ENCODE data around the gene GNA12.
"Not testable (repeated sequence)": the region's sequence is repeated elsewhere in the genome, so short reads cannot be mapped to it uniquely, and the experiment has no call there.

GNA12 gene

DNA sequence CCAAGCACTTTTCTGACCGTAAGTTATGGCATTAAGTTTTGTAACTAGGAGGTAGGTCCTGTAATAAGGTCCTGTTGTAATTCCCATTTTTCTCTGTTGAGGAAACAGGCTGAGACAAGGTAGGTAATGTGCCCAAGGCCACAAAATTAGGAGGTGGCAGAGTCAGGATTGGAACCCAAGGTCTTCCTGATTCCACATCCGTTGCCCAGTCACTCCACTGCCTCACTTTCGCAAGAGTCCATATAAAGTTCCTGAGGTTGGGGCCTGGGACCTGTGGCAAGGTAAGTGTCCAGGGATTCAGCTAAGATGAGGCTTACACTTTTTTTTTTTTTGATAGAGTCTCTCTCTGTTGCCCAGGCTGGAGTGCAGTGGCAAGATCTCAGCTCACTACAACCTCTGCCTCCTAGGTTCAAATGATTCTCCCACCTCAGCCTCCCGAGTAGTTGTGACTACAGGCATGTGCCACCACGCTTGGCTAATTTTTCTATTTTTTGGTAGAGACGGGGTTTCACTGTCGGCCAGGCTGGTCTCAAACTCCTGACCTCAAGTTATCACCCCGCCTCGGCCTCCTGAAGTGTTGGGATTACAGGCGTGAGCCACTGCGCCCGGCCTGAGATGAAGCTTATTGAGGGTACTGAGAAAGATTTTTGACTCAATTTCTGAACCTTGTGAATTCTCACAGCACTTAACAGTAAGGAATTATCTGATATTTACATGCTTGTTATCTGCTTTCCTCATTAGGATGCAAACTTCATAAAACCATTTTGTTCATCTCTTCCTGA lies 20.3 kb upstream of the GNA12 start:
- no peak for DNase-seq

DNA sequence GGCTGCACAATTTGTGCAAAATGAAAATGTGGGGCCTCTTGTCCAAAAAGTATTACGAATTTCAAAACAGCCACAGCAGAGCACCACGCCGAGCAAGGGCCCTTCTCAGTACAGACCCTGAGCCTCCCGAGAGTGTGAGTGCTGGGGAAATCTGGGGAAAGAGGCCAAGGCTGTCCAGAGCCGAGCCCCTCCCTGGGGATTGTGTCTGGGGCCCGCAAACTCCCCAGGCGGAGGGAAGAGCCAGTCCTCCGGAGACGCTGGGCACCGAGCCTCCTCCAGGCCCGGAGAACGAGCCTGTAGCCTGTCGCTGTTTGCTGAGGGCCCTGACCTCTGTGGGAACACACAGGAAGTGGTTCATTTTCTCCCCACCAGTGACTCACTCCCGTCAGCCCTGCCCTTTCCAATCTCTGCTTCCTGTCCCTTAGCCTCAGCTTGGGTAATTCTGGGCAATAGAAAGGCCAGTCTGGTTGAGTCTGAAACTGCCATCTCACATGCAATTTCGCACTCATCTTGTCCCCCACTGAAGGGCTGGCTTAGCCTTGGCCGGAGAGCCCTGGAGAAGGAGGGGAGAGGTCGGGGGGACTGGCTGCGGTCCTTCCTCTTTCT lies 19.5 kb upstream of the GNA12 start:
- DNase-seq, result peak; percentile 85

DNA sequence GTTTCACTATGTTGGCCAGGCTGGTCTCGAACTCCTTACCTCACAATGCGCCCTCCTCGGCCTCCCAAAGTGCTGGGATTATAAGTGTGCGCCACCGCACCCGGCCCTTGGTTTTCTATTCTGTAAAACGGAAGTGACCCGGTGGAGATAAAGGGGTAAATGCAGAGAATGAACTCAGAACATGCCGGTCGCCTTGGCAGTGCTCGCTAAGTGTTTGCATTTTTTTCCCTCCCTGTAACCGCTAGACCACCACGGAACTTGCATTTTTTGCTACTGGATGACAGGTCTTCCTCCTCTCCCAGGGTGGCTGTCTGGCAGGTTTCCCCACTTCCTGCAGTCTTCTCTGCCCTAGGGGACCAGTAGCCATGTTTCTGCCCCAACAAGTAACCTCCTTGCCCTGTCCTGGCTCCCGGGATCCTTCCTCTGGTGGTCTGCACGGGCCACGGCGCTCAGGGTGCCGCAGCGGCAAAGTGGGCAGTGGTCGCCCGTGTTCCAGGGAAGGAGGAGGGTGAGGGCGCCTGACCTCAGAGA lies 18.8 kb upstream of the GNA12 start:
- peak; percentile 65 for DNase-seq

DNA sequence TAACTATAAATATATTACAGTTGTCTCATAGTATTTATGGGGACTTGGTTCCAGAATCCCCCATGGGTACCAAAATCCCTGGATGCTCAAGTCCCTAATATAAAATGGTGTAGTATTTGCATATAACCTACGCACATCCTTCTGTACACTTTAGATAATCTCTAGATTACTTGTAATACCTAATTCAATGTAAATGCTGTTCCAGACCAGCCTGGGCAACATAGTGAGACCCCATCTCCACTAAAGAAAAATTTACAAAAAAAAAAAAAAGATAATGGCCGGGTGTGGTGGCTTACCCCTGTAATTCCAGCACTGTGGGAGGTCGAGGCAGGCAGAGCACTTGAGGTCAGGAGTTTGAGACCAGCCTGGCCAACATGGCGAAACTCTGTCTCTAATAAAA lies 17.4 kb upstream of the GNA12 start:
- no peak for DNase-seq

DNA sequence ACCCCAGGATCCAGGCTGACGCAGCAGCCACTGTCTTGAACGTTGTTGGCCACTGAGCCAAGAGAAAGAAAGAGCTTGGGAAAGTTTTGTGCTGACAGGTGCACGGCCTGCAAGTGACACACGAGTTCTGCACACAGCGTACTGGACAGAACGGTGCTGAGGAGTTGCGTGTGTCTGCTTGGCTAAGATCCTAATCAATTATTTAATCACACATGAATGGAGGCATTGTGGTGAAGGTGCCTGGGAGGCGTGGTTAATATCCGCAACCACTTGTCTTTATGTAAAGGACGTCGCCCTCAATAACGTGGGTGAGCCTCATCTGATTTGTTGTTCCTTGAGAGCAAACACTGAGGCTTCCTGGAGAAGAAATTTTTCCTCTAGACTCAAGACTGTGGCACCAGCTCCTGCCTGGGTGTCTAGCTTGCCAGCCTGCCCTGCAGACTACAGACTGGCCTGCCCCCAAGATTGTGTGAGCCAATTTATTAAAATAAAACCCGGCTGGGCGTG lies 16.6 kb upstream of the GNA12 start:
- no peak for DNase-seq

- DNase-seq, result no peak
Measured at GRCh38 chr7:2859952-2860351, 15.8 kb upstream of the GNA12 start.

DNA sequence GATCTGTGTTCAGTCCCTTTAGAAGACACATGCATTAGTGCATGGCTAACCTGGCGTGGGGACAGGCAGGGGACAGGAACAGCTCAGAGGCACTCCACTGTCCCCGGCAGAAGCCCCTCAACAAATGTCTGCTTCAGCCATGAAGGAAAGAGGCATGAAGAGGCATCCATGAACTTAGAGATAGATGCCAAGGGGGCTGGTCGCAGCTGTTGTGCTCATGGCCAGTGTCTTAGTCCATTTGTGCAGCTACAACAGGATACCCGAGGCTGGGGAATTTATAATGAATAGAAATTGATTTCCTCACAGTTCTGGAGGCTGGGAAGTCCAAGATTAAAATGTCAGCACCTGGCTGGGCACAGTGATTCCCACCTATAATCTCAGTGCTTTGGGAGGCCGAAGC lies 14.5 kb upstream of the GNA12 start:
- DNase-seq, result no peak

DNA sequence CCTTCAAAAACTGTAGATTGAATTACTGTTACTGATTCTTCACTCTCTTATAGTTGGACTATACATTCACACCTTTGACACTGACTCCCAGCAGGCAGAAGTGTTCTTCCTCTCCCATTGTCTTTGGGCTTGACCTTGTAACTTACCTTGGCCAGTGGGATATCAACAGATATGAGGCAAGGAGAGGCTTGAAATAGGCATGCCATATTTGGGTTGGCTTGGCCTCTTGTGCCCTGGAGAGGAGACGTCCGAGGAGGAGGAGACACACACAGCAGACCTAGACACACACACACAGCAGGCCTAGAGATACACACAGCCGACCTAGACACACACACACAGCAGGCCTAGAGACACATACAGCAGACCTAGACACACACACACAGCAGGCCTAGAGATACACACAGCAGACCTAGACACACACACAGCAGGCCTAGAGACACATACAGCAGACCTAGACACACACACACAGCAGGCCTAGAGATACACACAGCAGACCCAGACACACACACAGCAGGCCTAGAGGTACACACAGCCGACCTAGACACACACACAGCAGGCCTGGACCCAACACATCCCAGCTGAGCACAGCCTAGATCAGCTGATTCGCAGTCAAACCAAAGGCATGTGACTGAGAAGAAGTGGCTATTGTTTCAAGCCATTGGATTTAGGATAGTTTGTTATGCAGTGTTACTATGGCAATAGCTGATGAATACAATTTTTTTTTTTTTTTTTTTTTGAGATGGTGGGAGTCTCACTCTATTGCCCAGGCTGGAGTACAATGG lies 12.5 kb upstream of the GNA12 start:
- no peak for DNase-seq

GRCh38 chr7:2855386-2855785 lies 11.3 kb upstream of the GNA12 start:
- DNase-seq, result no peak

DNA sequence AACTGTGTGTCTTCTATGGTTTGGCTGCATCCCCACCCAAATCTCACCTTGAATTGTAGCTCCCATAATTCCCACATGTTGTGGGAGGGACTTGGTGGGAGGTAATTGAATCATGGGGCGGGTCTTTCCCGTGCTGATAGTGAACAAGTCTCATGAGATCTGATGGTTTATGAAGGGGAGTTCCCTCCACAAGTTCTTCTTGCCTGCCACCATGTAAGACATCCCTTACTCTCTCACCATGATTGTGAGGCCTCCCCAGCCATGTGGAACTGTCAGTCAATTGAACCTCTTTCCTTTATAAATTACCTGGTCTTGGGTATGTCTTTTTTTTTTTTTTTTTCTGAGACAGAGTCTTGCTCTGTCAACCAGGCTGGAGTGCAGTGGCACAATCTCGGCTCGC lies 9.4 kb upstream of the GNA12 start:
- DNase-seq, result not testable (repeated sequence)

DNA sequence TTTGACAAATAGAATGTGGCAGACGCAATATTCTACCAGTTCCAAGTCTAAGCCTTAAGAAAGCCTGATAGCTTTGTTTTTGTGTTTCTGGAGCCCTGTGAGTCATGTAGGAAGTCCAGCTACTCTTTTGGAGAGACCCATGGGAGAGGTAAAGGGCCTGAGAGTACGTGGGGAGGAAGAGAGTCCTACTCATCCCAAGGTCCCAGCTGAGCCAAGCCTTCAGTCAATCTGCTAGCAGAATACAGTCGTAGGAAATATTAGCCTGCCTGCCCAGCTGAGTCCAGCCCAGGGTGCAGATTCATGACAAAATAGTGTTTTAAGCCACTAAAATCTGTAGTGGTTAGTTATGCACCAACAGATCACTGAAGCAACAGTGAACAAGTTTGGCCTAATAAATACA lies 9.0 kb upstream of the GNA12 start:
- no peak for DNase-seq

GRCh38 chr7:2851497-2851896 lies 7.4 kb upstream of the GNA12 start:
- DNase-seq, result no peak

DNA sequence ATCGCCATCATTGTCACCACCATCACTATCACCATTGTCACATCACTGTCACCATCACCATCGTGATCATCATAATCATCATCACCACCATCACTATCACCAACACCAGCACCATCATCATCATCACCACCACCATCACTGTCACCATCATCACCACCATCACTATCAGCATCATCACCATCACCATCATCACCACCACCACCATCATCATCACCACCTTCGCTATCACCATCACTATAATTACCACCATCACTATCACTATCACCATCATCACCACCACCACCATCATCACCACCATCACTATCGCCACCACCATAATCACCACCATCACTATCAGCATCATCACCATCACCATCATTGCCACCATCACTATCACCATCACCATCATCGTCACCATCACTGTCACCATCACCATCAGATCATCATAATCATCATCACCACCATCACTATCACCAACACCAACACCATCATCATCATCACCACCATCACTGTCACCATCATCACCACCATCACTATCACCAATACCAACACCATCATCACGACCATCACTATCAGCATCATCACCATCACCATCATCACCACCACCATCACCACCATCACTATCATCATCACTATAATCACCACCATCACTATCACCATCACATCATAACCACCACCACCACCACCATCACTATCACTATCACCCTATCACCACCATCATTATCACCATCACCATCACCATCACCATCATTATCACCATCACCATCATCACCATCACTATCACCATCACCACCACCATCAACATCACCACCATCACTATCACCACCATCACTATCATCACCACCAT lies 6.0 kb upstream of the GNA12 start:
- DNase-seq, result no peak

GRCh38 chr7:2845034-2845592 lies 1.0 kb upstream of the GNA12 start:
- no peak for DNase-seq

GRCh38 chr7:2843711-2844152 lies 376 bp downstream of the GNA12 start:
- peak; percentile 72 for DNase-seq

GRCh38 chr7:2843191-2843685 lies 870 bp downstream of the GNA12 start:
- no peak for DNase-seq

GRCh38 chr7:2841907-2842306 lies 2.2 kb downstream of the GNA12 start:
- no peak for DNase-seq

DNA sequence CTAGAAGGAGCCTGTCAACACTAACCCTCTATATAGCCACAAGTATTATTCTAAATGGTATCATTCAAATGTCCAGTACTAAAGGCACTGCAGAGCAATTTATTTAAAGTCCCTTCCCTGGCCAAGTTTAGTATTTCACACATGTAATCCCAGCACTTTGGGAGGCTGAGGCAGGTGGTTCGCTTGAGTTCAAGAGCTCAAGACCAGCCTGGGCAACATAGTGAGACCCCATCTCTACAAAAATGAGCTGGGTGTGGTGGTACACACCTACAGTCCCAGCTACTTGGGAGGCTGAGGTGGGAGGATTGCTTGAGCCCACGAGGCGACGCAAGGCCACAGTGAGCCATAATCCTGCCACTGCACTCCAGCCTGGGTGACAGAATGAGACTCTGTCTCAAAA lies 3.6 kb downstream of the GNA12 start:
- no peak for DNase-seq

DNA sequence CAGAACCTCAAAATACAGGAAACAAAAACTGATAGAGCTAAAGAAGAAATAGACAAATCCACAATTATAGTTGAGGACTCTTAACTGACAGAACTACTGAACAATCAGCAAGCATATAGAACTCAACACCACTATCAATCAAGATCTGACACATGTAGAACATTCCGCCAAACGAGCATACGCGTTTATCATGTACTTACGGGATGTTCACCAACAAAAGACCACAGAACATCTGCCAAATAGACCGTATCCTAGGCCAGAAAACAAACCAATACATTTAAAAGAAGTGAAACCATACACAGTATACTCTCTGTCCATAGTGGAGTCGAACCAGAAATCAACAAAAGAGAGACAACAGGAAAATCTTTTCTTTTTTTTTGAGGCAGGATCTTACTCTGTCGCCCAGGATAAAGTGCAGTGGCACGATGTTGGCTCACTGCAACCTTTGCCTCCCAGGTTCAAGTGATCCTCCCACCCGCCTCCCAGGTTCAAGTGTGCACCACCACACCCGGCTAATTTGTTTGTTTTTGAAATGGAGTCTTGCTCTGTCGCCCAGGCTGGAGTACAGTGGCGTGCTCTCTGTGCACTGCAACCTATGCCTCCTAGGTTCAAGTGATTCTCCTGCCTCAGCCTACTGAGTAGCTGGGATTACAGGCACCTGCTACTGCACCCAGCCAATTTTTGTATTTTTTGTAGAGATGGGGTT lies 5.1 kb downstream of the GNA12 start:
- DNase-seq, result no peak

DNA sequence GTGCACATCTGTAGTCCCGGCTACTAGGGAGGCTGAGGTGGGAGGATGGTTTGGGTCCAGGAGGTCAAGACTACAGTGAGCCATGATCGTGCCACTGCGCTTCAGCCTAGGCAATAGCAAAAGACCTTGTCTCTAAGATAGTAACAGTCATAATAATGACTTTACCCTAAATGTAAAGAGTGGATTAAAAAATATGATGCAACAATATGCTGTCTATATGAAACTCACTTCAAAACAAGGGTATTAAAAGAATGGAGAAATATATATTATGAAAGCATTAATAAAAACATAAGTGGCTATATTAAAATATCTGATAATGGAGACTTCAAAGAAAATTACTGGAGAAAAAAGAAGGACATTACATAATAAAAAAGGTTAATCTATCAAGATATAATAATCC lies 5.7 kb downstream of the GNA12 start:
- DNase-seq, result no peak

- DNase-seq, result no peak
Measured at GRCh38 chr7:2837496-2837895, 6.6 kb downstream of the GNA12 start.

All from activated CD8-positive, alpha-beta memory T cell treated with anti-CD3 and anti-CD28 coated beads, Interleukin-2, amount 50 U/mL, for 48 hours (primary cell).